ENCODE results near the gene ANKRD34C.

Gene ANKRD34C

DNA sequence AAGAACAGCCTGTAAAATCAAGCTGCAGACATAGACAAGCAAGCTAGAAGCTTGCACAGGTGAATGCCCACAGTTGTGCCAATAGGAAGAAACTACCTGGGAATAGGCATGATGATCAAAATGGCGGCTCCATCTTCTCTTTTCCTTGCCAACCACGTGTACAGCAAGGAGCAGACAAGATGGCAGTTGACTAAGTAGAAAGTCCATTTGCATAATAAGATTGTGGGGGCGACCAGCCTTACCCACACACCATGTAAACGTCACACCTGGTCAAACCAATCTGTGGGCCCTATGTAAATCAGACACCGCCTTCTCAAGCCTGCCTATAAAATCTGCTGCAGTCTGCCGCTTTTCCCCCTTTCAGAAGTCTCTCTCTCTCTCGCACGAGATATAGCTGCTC, 25.1 kb upstream of the ANKRD34C start:
- DNase-seq (ENCODE audit: low read depth in 2 of 2): no peak
- no peak overlapping the region for H3K4me3 ChIP-seq (replicated peaks in 1 of 2; ENCODE audit: low read depth in 2 of 2, low read length in 2 of 2)
- TF ChIP-seq, protein P1, sequence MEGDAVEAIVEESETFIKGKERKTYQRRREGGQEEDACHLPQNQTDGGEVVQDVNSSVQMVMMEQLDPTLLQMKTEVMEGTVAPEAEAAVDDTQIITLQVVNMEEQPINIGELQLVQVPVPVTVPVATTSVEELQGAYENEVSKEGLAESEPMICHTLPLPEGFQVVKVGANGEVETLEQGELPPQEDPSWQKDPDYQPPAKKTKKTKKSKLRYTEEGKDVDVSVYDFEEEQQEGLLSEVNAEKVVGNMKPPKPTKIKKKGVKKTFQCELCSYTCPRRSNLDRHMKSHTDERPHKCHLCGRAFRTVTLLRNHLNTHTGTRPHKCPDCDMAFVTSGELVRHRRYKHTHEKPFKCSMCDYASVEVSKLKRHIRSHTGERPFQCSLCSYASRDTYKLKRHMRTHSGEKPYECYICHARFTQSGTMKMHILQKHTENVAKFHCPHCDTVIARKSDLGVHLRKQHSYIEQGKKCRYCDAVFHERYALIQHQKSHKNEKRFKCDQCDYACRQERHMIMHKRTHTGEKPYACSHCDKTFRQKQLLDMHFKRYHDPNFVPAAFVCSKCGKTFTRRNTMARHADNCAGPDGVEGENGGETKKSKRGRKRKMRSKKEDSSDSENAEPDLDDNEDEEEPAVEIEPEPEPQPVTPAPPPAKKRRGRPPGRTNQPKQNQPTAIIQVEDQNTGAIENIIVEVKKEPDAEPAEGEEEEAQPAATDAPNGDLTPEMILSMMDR (IDR thresholded peaks at IDR 0.05; ENCODE audit: low read depth, low read length): no peak

DNA sequence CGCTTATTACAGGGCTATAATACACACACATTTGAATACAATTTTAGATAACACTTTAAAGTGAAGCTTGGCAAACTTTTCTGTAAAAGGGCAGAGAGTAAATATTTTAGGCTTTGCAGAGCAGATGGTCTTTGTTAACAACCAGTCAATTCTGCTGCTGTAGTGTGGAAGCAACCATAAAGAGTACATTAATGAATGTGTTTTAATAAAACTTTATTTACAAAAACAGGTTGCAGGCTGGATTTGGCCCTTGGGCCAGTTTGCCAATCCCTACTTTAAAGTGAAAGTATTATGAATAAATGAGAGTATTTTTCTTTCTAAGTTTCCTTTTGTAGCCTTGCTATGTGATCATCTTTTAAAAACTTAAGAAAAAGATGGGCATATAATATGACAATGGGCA, 20.7 kb upstream of the ANKRD34C start:
- DNase-seq (ENCODE audit: low read depth in 2 of 2): no peak
- H3K4me3 ChIP-seq (replicated peaks in 1 of 2; ENCODE audit: low read depth in 2 of 2, low read length in 2 of 2): no peak overlapping the region
- TF ChIP-seq, protein P1 (IDR thresholded peaks at IDR 0.05; ENCODE audit: low read depth, low read length): no peak

DNA sequence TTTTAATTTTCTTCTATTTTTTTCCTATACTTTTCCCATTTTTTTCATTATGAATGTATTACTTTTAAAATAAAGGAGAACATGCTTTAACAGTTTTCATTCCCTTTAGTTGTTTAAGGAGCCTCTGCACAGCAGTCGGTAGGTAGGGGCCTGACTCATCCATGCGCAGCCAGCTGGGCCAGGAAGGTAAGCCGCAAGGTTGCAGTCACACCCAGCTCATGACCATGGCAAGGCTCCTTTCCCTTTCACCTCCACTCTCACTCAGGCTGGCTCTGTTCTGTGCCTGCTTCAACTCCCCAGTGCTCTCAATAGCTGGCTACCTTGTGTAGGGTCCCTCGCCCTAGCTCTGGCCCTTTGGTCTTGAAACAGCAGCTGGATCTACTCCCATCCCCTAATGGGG, 17.4 kb upstream of the ANKRD34C start:
- no peak for DNase-seq (ENCODE audit: low read depth in 2 of 2)
- TF ChIP-seq, protein P1 (IDR thresholded peaks at IDR 0.05; ENCODE audit: low read depth, low read length): no peak
- H3K4me3 ChIP-seq (replicated peaks in 1 of 2; ENCODE audit: low read depth in 2 of 2, low read length in 2 of 2): no peak overlapping the region

DNA sequence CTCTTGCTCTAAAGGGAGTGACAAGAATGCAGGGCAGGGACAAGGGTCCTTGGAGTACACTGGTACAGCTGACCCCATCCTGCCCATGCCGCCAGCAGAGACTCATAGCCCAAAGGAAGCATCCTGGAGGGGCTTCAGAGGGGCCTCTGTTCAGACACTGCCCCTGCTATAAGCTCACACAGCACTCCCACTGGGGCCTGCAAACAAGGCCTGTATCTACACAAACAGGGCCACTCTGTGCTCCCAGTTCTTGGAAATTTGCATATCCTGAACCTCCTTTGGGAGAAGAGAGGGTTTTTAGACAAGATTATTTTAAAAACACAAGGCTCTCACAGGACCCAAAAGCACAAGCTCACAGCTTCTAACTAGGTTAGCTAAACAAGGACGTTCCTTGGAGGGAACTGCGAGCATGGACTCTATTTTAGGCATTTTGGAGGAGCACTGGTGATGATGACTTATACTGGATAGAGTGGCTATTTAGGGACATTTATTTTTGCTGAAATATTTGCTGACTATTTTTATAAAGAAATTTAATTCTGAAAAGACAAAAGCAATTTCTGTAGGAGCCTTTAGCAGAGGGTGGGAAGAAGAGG, 16.4 kb upstream of the ANKRD34C start:
- TF ChIP-seq, protein P1 (IDR thresholded peaks at IDR 0.05; ENCODE audit: low read depth, low read length): no peak
- no peak for DNase-seq (ENCODE audit: low read depth in 2 of 2)
- no peak overlapping the region for H3K4me3 ChIP-seq (replicated peaks in 1 of 2; ENCODE audit: low read depth in 2 of 2, low read length in 2 of 2)

DNA sequence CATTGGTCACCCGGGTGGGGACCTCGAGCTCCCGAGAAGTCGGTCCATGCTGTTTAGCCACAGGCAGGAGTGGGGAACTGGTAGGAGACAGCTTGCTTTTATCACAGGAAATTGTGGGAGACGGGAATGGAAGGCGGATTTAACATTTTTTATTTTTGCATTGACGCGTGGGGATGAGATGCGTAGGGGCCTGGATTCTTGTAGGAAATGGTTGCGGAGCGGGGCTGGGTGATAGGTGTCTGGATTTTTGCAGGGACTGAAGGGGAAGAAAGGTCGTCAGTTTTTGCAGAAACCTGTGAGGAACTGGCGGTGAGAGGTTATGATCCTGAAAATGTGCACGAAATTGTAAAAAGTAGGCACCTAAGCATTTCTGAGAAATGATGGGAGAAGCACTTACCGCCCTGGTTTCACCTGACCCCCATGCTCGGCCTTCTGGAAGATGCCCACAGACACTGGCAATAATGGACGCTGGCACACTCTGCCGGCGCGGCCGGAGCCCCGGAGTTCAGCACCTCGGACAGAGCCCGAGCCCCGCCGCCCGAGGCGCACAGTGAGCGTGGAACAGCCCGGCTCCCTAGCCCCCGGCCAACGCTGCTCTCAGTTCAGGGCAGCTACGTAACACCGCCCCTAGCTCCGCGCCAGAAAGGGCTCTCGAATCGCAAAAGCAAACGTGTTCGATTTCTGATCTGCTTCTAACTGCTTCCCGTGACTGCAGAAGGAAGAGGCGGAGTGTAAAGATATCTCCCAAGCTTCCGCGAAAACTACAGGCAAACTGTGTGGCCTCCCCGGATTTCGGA, 928 bp downstream of the ANKRD34C start:
- TF ChIP-seq, protein P1 (IDR thresholded peaks at IDR 0.05; ENCODE audit: low read depth, low read length): no peak
- no peak overlapping the region for H3K4me3 ChIP-seq (replicated peaks in 1 of 2; ENCODE audit: low read depth in 2 of 2, low read length in 2 of 2)
- DNase-seq (ENCODE audit: low read depth in 2 of 2): peak; percentile 28 to 46

DNA sequence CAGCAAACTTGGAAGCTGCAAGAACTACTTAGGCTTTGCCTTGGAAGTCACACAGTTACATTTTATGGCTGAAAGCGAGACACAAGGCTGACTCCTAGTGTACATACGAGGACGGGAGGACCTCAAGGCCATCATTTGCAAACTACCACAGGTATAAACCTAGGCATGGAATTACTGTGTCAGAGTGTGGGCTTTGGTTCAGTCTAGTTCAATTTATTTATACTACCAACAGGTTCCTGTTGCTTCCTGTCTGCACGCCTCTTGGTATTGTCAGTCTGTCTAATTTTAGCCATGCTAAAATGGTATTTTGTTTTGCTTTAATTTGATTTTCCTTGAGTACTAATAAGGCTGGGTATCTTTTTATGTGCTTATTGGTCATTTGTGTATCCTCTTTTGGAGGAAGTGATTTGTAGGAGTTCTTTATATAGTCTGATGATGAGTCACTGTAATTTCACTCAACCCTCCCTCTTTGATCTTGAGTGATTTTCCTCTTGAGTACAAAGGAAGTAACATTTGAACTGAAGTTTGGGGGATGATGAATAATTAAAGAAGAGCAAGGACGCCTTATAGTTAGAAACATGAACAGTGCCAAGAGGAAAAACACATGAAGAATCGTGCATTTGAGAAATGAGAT, 8.2 kb downstream of the ANKRD34C start:
- DNase-seq (ENCODE audit: low read depth in 2 of 2): no peak
- no peak overlapping the region for H3K4me3 ChIP-seq (replicated peaks in 1 of 2; ENCODE audit: low read depth in 2 of 2, low read length in 2 of 2)
- TF ChIP-seq, protein P1 (IDR thresholded peaks at IDR 0.05; ENCODE audit: low read depth, low read length): no peak
